Neural crest cell (in vitro differentiated cells): ENCODE measurements around the gene CCDC81. TPM values are rescaled to one million over a fixed set of nuclear protein-coding genes. Genes with fewer than 3 reads are reported as not detected.
"Not testable (repeated sequence)": the region's sequence is repeated elsewhere in the genome, so short reads cannot be mapped to it uniquely, and the experiment has no call there.

Experiments used
- DNase-seq: peaks from one replicate; pipeline ENCODE4 v3.0.0; 2021; ENCODE audit warnings: low read depth, mixed read lengths, low spot score
- H3K27ac Mint-ChIP-seq: one replicate; pipeline ENCODE4 v1.8.0; 2021; ENCODE audit warnings: mild to moderate bottlenecking, mixed read lengths; ENCODE audit not compliant: unreplicated experiment
- H3K27me3 Mint-ChIP-seq: 2 replicates; pipeline ENCODE4 v1.8.0; 2021; ENCODE audit warnings: low read depth, mild to moderate bottlenecking, mixed read lengths
- H3K36me3 Mint-ChIP-seq: 2 replicates; pipeline ENCODE4 v1.8.0; 2021; ENCODE audit warnings: low read depth, mild to moderate bottlenecking, mixed read lengths
- H3K4me1 Mint-ChIP-seq: 2 replicates; pipeline ENCODE4 v1.8.0; 2021; ENCODE audit warnings: mixed read lengths
- H3K4me3 Mint-ChIP-seq: one replicate; pipeline ENCODE4 v1.8.0; 2021; ENCODE audit warnings: mild to moderate bottlenecking, mixed read lengths
- H3K9me3 Mint-ChIP-seq: 2 replicates; pipeline ENCODE4 v1.8.0; 2021; ENCODE audit warnings: mixed read lengths
- CTCF ChIP-seq: fragments of 200-600 bp; sonication (generic); conservative IDR thresholded peaks from 2 replicates; pipeline ENCODE4 v1.5.0; 2021; ENCODE audit warnings: antibody characterized with exemption, mild to moderate bottlenecking
- total RNA-seq: library from RNA; stranded (reverse); gene quantifications from 2 replicates; pipeline ENCODE4 v1.2.1, GENCODE V29; 2021

The CCDC81 gene
- total RNA-seq, 1 donor from 2014 or later: 2.8 TPM

DNA sequence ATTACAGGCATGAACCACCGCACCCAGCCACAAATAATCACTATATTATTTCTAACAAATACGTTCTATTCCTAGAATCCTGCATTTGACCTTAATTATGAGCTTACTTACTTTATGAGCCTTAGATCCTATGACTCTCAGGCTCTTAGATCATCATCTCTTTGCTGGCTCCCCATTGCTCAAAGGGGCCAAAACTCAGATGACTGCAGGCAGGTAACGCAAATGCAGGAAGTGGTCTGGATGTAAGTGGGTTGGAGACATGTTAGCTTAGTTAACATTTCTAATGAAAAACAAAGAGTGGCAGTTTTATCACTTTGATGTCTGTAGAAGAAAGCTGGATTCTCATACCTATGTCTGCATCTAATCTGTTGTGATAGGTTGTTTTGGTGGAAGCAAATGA, 23.4 kb downstream of the CCDC81 start:
- DNase-seq: no peak
- Mint-ChIP-seq H3K9me3 (no peaks in the 10 kb centered on the region), H3K4me1 (peaks cover 10% of the 10 kb centered on the region), H3K27ac (no peak overlapping the region), H3K4me3 (no peak overlapping the region), H3K27me3 (no peaks in the 10 kb centered on the region), H3K36me3 (no peaks in the 10 kb centered on the region)
- TF ChIP-seq CTCF: no peak

GRCh38 chr11:86403458-86403857, 28.8 kb downstream of the CCDC81 start:
- Mint-ChIP-seq H3K36me3 (no peaks in the 10 kb centered on the region), H3K27ac (no peak overlapping the region)

GRCh38 chr11:86408845-86409244, 34.2 kb downstream of the CCDC81 start:
- no peaks in the 10 kb centered on the region for H3K4me1 Mint-ChIP-seq
- H3K9me3 Mint-ChIP-seq: no peaks in the 10 kb centered on the region
- peaks cover 2% of the 10 kb centered on the region for H3K36me3 Mint-ChIP-seq
- peak; percentile 36 for TF ChIP-seq CTCF
- H3K4me3 Mint-ChIP-seq: no peak overlapping the region
- no peak for DNase-seq
- no peaks in the 10 kb centered on the region for H3K27me3 Mint-ChIP-seq
- H3K27ac Mint-ChIP-seq: no peak overlapping the region

More at GRCh38 chr11:86403458-86403857, 28.8 kb downstream of the CCDC81 start:
- H3K4me1 Mint-ChIP-seq: no peaks in the 10 kb centered on the region
- no peak for DNase-seq
- TF ChIP-seq CTCF: no peak
- H3K4me3 Mint-ChIP-seq: no peak overlapping the region
- no peaks in the 10 kb centered on the region for H3K27me3 Mint-ChIP-seq
- no peaks in the 10 kb centered on the region for H3K9me3 Mint-ChIP-seq

- Mint-ChIP-seq H3K4me3 (no peak overlapping the region), H3K27ac (no peak overlapping the region), H3K9me3 (no peaks in the 10 kb centered on the region), H3K4me1 (no peaks in the 10 kb centered on the region), H3K27me3 (no peaks in the 10 kb centered on the region), H3K36me3 (peaks cover 2% of the 10 kb centered on the region)
- TF ChIP-seq CTCF: no peak
- DNase-seq: no peak
Measured at GRCh38 chr11:86414032-86414431, 39.3 kb downstream of the CCDC81 start.

- H3K4me3 Mint-ChIP-seq: no peak overlapping the region
- peak overlapping the region; percentile 57 for H3K27ac Mint-ChIP-seq
- TF ChIP-seq CTCF: no peak
- no peaks in the 10 kb centered on the region for H3K9me3 Mint-ChIP-seq
- DNase-seq: no peak
- no peaks in the 10 kb centered on the region for H3K27me3 Mint-ChIP-seq
- H3K36me3 Mint-ChIP-seq: peaks cover 2% of the 10 kb centered on the region
- H3K4me1 Mint-ChIP-seq: no peaks in the 10 kb centered on the region
Measured at GRCh38 chr11:86415026-86415425, 40.3 kb downstream of the CCDC81 start.

DNA sequence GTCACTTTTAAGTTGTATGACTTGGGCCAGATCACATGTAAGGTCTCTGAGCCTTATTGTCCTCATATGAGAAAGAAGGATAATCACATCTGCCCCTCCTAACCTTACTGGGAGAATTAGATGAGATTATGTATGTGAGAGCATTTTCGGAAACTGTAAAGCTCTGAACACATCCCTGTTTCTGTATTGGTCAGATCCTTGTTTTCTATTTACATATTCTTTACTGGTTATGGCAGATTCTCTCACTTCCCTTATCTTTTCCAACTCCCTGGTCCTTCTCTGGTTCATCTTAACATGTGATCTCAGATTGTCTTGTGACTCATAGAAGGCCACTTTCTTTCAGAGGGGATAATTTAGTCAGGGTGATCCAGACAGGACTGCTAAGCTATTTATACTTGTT, 41.8 kb downstream of the CCDC81 start:
- Mint-ChIP-seq H3K36me3 (no peaks in the 10 kb centered on the region), H3K4me3 (no peak overlapping the region)
- TF ChIP-seq CTCF: no peak

GRCh38 chr11:86416951-86417350, 42.3 kb downstream of the CCDC81 start:
- H3K27me3 Mint-ChIP-seq: not testable (repeated sequence)

More for the DNA sequence above, 41.8 kb downstream of the CCDC81 start:
- H3K27ac Mint-ChIP-seq: no peak overlapping the region
- no peak for DNase-seq
- no peaks in the 10 kb centered on the region for H3K9me3 Mint-ChIP-seq
- H3K4me1 Mint-ChIP-seq: no peaks in the 10 kb centered on the region
- no peaks in the 10 kb centered on the region for H3K27me3 Mint-ChIP-seq

More at GRCh38 chr11:86416951-86417350, 42.3 kb downstream of the CCDC81 start:
- not testable (repeated sequence) for H3K4me1 Mint-ChIP-seq, H3K36me3 Mint-ChIP-seq, H3K9me3 Mint-ChIP-seq, H3K4me3 Mint-ChIP-seq, H3K27ac Mint-ChIP-seq, DNase-seq
